Esophagus squamous epithelium (tissue), 5 donors: ENCODE data around the gene ANKRD11. TPM values are rescaled to one million over a fixed set of nuclear protein-coding genes. Genes with fewer than 3 reads are reported as not detected.
A peak's percentile ranks its signal among the peaks of the same experiment; 100 is the strongest.
"Not testable (repeated sequence)": the region's sequence is repeated elsewhere in the genome, so short reads cannot be mapped to it uniquely, and the experiment has no call there.

Source experiments
- DNase-seq: peaks from one replicate; lab custom pipeline; 2025; lab: John Stamatoyannopoulos, UW
- H3K27ac ChIP-seq, 4 donors: fragments of 200-600 bp; sonication (generic); one replicate each; pipeline ENCODE4 v1.5.1; 2016 to 2019; ENCODE audit warnings: mild to moderate bottlenecking in 1 of 4
- H3K27me3 ChIP-seq, 4 donors: fragments of 200-600 bp; sonication (generic); 1 replicate in 3 of 4; 2 replicates in 1 of 4; pipeline versions ENCODE4 v1.5.1 to v1.6.0; 2017 to 2021; ENCODE audit warnings: antibody characterized with exemption in 1 of 4
- H3K36me3 ChIP-seq, 3 donors: fragments of 200-600 bp; sonication (generic); one replicate each; pipeline ENCODE4 v1.5.1; 2016 to 2019
- H3K4me1 ChIP-seq, 3 donors: fragments of 200-600 bp; sonication (generic); one replicate each; pipeline ENCODE4 v1.5.1; 2017 to 2019
- H3K4me3 ChIP-seq, 4 donors: fragments of 200-600 bp; sonication (generic); 1 replicate in 3 of 4; 2 replicates in 1 of 4; pipeline ENCODE4 v1.5.1; 2016 to 2019; ENCODE audit warnings: mild to moderate bottlenecking in 2 of 4, moderate library complexity in 1 of 4
- H3K9me3 ChIP-seq, 3 donors: fragments of 200-600 bp; sonication (generic); one replicate each; pipeline ENCODE4 v1.5.1; 2016 to 2019
- CTCF ChIP-seq, 6 experiments: fragments of 450-650 bp in 4 of 6; fragments of 200-600 bp in 2 of 6; sonication (generic) in 2 of 6; IDR thresholded peaks; one replicate each; pipeline ENCODE4 v1.5.1; 2016 to 2019; ENCODE audit warnings: antibody characterized with exemption in 6 of 6, mild to moderate bottlenecking in 4 of 6, moderate library complexity in 4 of 6
- POLR2A ChIP-seq, 4 donors: fragments of 450-650 bp; IDR thresholded peaks; one replicate each; pipeline ENCODE4 v1.6.1; 2017; ENCODE audit warnings: antibody characterized with exemption in 4 of 4, mild to moderate bottlenecking in 4 of 4, moderate library complexity in 3 of 4
- WGBS, 2 donors: methylation state at CpG; one replicate each; pipeline ENCODE4 v1.1.5; 2018; 5-methylcytosine and 5-hydroxymethylcytosine counted together
- intact Hi-C: fragments of 100-400 bp; cut with DNase I; formaldehyde crosslinking; loops from one replicate; pipeline ENCODE4 v1.15.0; 2022
- total RNA-seq, 4 donors: library from RNA; depleted of rRNA; stranded (reverse); fragments of >200 nt; gene quantifications; one replicate each; pipeline ENCODE4 v1.1.0, GENCODE V29; 2016
- donor health status: DM: yes; HTN: yes; CAD: no.

Gene ANKRD11
- total RNA-seq, 4 donors from 2014 or later, result 51.0 to 72.7 (median 66.9) TPM

- H3K9me3 ChIP-seq, result no peaks in the 10 kb centered on the region
- H3K36me3 ChIP-seq, result peaks cover 0 to 13% (median 0%) of the 10 kb centered on the region in 3 donors
- H3K4me3 ChIP-seq, result no peak overlapping the region
- peaks cover 36 to 91% (median 44%) of the 10 kb centered on the region in 3 donors for H3K4me1 ChIP-seq
- intact Hi-C loops, result no loop called here
- TF ChIP-seq POLR2A (IDR thresholded peaks at IDR 0.05), result no peak
- TF ChIP-seq CTCF (IDR thresholded peaks at IDR 0.05), result no peak
- no peaks in the 10 kb centered on the region for H3K27me3 ChIP-seq
- peak overlapping the region in 3 of 4 donors; percentile 53 to 87 (median 77) for H3K27ac ChIP-seq
- no peak for DNase-seq
- WGBS, 2 donors, result 77 to 86% methylated on average over 7 to 13 of the region's 13 CpGs
Observed at GRCh38 chr16:89396156-89396555, 94.2 kb downstream of the ANKRD11 start.

DNA sequence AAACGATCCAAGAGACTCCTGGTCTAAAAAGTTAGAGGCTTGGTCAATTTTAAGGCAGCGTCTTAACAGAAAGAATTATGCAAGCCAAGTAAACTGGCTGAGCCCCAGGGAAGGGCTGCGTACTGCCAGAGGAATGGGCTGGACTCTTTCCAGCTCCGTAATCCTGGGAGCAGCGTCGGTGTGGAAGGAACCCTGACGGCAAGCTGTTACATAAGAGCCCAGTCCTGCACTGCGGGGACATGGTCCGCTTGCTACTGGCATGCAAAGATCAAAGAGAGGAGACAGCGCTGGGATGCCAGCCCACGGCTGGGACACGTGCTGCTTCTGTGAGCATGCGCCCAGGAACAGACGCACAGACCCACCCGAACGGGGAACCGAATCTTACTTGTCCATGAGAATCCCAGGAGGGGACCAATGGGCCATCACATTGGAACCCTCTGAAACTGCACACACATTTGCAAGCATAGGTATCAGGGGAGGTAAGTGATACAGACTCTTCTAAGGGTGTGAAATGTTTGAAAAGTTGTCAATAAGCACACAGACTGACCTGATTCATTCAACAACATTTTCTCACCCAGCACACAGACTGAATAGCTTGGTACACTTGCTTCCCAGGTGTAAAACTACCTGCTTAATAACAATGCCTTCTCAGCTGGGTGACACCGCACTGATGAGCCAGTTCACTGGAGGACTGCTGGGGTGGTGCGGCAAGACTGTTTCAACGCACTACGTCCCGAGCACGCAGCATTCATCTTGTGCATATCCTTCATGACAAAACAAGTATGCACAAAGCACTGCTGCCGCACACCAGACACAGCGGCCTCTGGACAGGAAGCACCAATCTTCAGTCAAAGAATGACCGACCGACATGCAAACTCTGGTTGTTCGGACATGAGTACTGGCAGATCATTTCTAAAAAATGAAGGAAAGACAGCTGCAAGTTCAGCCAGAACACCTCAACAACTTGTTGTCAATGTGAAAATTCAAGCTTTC lies 94.9 kb downstream of the ANKRD11 start:
- intact Hi-C loops, result no loop called here
- whole genome bisulfite sequencing, 2 donors, result 9 to 24% methylated on average over 21 to 24 of the region's 28 CpGs
- TF ChIP-seq POLR2A (IDR thresholded peaks at IDR 0.05) (no peak), CTCF (IDR thresholded peaks at IDR 0.05) (no peak)
- peak overlapping the region; percentile 65 to 87 (median 74) for H3K27ac ChIP-seq
- no peaks in the 10 kb centered on the region for H3K9me3 ChIP-seq
- H3K4me1 ChIP-seq, result peaks cover 43 to 92% (median 51%) of the 10 kb centered on the region in 3 donors
- peak overlapping the region in 1 of 4 donors; percentile 14 for H3K4me3 ChIP-seq
- no peak for DNase-seq
- no peaks in the 10 kb centered on the region for H3K27me3 ChIP-seq
- H3K36me3 ChIP-seq, result peaks cover 0 to 13% (median 0%) of the 10 kb centered on the region in 3 donors

GRCh38 chr16:89393738-89394406 lies 96.5 kb downstream of the ANKRD11 start:
- peak overlapping the region; percentile 65 to 87 (median 72) for H3K27ac ChIP-seq

GRCh38 chr16:89392881-89393737 lies 97.3 kb downstream of the ANKRD11 start:
- peaks cover 41 to 90% (median 59%) of the 10 kb centered on the region in 3 donors for H3K4me1 ChIP-seq
- H3K4me3 ChIP-seq, result no peak overlapping the region
- peak overlapping the region; percentile 65 to 87 (median 72) for H3K27ac ChIP-seq
- WGBS, 2 donors, result 57 to 61% methylated on average over 16 to 17 of the region's 17 CpGs
- peaks cover 0 to 13% (median 7%) of the 10 kb centered on the region in 3 donors for H3K36me3 ChIP-seq
- no peak for TF ChIP-seq CTCF (IDR thresholded peaks at IDR 0.05)
- no peak for TF ChIP-seq POLR2A (IDR thresholded peaks at IDR 0.05)
- H3K27me3 ChIP-seq, result no peaks in the 10 kb centered on the region
- DNase-seq, result no peak
- intact Hi-C loops, result no loop called here
- H3K9me3 ChIP-seq, result no peaks in the 10 kb centered on the region

More at GRCh38 chr16:89393738-89394406, 96.5 kb downstream of the ANKRD11 start:
- 39 to 42% methylated on average over 4 to 8 of the region's 14 CpGs for WGBS, 2 donors
- H3K36me3 ChIP-seq, result peaks cover 0 to 13% (median 2%) of the 10 kb centered on the region in 3 donors
- no peak for TF ChIP-seq POLR2A (IDR thresholded peaks at IDR 0.05)
- no peak for TF ChIP-seq CTCF (IDR thresholded peaks at IDR 0.05)
- intact Hi-C loops, result no loop called here
- H3K9me3 ChIP-seq, result no peaks in the 10 kb centered on the region
- no peak overlapping the region for H3K4me3 ChIP-seq
- H3K4me1 ChIP-seq, result peaks cover 44 to 90% (median 54%) of the 10 kb centered on the region in 3 donors
- no peaks in the 10 kb centered on the region for H3K27me3 ChIP-seq
- DNase-seq, result no peak

GRCh38 chr16:89390224-89390583 lies 100.2 kb downstream of the ANKRD11 start:
- H3K4me3 ChIP-seq, H3K36me3 ChIP-seq, H3K27me3 ChIP-seq, H3K9me3 ChIP-seq, intact Hi-C loops, DNase-seq: not testable (repeated sequence)
- Histone ChIP-seq H3K4me1 (peaks cover 41 to 90% (median 62%) of the 10 kb centered on the region in 3 donors), H3K27ac (peak overlapping the region in 3 of 4 donors; percentile 85 to 87 (median 85))
- 91 to 93% methylated on average over 14 to 15 of the region's 15 CpGs for WGBS, 2 donors

DNA sequence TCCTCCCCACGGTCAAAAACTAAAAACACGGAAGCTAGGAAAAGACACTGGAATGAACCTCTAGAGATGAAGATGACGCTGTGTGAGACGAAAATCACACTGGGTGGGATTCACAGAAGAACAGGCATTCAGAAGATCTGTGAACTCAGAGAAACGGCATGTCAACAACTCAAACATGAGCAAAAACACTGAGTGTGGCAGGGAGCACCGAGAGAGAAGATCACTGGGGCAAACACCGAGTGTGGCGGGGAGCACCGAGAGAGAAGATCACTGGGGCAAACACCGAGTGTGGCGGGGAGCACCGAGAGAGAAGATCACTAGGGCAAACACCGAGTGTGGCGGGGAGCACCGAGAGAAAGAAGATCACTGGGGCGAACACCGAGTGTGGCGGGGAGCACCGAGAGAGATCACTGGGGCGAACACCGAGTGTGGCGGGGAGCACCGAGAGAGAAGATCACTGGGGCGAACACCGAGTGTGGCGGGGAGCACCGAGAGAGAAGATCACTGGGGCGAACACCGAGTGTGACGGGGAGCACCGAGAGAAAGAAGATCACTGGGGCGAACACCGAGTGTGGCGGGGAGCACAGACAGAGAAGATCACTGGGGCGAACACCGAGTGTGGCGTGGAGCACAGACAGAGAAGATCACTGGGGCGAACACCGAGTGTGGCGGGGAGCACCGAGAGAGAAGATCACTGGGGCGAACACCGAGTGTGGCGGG lies 100.7 kb downstream of the ANKRD11 start:
- peaks cover 35 to 90% (median 63%) of the 10 kb centered on the region in 3 donors for H3K4me1 ChIP-seq
- H3K27me3 ChIP-seq, H3K27ac ChIP-seq, H3K9me3 ChIP-seq, DNase-seq, intact Hi-C loops, H3K4me3 ChIP-seq, H3K36me3 ChIP-seq: not testable (repeated sequence)
- 92 to 94% methylated on average over 43 of the region's 44 CpGs for WGBS, 2 donors
